EH (cell line): ENCODE results near the gene HERPUD1.
"Not testable (repeated sequence)": the region's sequence is repeated elsewhere in the genome, so short reads cannot be mapped to it uniquely, and the experiment has no call there.

Experiments used
- DNase-seq: peaks from one replicate; pipeline ENCODE4 v3.0.0-alpha.2; 2015; ENCODE audit warnings: low read depth

Gene HERPUD1

DNA sequence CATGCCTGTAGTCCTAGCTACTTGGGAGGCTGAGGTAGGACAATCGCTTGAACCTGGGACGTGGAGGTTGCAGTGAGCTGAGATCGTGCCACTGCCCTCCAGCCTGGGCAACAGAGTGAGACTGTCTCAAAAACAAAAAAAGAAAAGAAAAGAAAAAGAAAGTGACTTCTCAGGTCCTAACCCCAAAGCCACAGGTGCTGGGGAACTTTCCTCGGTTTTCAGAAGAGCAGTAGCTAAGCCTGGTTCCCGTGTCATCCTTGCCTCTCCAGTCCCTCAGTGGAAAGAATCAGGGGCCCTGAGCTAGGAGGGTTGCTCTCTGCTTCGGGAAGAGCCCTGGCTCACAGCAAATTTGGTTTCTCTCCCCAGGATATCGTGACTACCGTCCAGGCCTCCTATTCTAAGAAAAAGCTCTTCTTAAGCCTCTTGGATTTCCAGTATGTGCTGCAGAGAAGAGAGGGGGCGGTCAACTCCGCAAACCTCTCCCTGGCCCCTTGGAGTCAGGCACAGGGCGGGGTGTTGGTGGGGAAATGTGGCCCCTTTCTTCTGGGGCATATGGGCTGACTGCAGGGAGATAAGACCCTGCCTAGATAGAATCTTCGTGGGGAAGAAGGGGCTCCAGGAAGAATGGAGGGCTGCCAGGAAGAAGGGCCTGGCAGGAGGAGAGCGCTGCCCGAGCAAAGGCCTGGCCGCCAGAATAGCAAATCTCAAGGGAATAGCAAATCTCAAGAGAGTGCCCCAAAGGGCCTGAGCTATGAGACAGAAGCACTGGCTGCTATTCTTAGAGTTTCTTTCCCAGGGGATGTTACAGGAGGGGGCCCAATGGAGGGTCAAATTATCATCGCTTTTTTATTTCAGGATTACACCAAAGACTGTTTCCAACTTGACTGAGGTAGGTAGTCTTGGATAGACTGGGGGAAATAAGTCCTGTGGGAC is 49.1 kb downstream of the HERPUD1 start:
- DNase-seq: no peak

DNA sequence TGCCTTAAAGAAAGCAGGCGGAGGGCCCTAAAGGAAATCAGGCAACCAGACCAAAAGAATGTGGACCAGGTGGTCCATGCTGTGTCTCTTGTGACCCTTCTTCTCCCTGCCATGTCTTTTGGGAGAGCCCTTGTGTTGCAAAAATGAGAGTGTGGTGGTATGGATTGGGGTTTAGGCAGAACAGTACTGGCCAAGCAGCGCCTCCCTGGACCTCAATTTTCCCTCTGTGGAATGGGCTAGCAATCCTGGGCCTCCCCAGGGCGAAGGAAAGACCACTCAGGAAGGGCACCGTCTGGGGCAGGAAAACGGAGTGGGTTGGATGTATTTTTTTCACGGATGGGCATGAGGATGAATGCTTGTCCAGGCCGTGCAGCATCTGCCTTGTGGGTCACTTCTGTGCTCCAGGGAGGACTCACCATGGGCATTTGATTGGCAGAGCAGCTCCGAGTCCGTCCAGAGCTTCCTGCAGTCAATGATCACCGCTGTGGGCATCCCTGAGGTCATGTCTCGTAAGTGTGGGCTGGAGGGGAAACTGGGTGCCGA is 49.9 kb downstream of the HERPUD1 start:
- DNase-seq: no peak

DNA sequence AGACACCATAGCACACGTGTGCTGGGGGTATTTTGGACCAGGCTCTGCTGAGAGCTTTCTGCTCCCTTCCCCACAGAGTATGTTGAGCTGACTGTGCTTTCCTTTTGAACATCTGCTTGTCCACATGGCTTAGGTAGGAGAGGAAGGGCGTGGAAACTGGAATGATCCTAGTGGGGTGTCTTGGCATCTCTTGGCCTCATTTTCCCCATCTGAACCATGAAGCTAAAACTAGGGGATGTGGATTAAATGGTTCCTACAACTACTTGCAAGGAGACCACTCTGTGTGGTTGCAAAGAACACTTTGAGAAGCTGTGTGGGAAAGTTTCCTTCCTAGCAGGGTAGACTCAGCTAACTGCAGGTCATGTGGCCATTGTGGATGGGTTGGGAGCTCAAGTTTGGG is 50.8 kb downstream of the HERPUD1 start:
- DNase-seq: no peak

DNA sequence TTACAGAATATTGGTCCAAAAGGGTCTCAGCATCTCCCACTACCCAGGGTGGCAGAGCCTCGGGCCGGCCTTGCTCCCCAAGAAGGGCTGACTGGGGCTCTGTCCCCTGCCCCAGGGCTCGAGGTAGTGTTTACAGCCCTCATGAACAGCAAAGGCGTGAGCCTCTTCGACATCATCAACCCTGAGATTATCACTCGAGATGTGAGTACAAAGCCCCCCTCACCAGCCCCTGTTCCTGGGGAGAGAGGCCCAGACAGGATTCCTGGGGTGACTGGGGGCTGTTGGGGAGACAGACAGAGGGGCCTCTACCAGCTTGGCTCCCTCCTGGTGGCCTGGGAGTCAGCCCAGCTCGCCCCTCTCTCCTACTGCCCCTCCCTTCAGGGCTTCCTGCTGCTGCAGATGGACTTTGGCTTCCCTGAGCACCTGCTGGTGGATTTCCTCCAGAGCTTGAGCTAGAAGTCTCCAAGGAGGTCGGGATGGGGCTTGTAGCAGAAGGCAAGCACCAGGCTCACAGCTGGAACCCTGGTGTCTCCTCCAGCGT is 51.3 kb downstream of the HERPUD1 start:
- no peak for DNase-seq

DNA sequence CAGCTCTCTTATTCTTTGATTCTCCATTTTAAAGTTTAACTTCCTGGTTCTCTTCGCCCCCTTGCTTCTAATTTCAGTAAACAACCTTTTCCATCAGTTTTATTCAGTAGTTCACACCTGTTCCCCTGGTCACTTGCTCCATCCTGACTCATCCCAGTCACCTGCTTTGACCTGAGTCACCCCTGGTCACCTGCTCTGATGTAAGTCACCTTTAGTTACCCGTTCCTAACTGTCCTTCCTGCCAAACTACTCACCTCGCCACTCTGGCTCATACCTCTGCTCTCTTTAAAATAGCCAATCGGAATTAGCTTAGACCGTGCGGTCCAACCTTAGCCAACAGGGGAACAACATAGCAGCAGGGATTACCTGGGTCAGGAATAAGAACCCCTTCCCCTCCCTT is 52.7 kb downstream of the HERPUD1 start:
- DNase-seq: no peak

DNA sequence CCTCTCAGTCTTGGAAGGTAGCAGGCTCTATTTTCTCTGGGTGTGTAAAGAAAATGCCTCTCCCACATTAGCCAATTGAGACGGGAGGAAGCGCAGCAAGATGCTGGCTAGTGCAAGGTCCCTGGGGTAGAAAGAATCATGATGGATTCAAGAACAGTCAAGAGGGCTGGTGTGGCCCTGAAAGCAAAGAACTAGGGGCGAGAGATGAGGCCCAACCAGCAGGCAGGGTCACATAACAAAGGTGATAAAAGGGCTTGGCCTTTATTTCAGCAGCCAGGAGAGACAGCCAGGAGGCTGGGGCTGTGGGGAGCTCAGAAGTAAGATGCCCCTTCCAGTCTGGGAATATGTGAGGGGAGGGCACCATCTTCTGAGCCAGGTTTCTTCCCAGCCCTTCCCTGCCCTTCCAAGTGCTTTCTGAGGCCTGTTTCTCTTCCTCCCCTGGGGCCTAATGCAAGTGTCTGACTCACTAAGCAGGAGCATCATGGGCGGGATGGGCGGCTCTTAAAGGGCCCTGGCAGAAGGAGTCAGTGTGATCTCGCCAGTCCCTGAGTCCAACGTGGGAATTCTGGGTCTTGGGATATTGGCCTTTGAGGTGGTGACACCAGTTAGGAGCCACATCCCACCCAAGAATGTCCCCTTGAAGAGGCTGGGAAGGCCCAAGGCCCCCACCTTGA is 53.5 kb downstream of the HERPUD1 start:
- peak; percentile 88 for DNase-seq

DNA sequence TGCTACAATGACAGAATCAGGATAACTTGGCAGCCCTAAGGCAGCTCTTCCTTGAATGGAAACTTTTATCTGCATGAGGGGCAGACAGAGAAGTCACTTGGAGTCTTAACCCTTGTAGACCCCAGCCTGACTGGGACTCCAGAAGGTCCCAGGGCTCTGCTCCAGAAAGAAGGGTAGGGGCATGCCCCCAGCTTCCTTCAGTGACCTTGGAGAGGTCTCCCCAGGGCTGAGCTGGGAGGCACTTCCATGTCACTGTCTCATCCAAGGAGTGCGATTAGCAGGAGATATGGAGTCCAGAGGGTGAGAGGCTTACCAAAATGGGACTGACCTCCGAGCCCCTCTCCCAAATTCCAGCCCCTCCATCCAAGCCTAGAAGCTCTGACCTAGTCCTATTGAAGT is 54.0 kb downstream of the HERPUD1 start:
- no peak for DNase-seq

DNA sequence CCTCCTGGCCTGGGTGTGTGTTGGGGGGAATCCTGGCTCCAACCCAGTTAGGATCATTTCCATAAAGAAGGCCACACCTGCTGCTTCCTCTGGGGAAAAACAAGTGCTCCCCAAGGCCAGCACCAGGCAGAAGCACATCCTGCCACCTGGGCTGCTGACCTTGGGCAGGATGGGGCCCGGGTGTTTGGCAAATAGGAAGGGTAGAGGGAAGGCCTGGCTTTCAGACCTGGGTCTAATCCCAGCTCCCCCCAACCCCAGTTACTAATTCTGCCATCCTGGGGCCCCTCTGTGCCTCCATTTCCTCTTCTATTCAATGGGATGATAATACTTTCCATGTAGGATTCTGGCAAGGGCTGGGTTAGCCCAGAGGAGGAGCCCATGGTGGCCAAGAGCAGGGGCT is 54.4 kb downstream of the HERPUD1 start:
- no peak for DNase-seq

DNA sequence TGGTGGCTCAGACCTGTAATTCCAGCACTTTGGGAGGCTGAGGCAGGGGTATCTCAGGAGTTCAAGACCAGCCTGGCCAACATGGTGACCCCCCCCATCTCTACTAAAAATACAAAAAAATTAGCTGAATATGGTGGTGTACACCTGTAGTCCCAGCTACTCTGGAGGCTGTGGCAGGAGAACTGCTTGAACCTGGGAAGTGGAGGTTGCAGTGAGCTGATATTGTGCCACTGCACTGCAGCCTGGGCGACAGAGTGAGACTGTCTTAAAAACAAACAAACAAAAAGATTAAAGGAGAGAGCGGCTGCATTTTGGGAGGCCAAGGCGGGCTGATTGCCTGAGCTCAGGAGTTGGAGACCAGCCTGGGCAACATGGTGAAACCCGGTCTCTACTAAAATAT is 55.0 kb downstream of the HERPUD1 start:
- not testable (repeated sequence) for DNase-seq

DNA sequence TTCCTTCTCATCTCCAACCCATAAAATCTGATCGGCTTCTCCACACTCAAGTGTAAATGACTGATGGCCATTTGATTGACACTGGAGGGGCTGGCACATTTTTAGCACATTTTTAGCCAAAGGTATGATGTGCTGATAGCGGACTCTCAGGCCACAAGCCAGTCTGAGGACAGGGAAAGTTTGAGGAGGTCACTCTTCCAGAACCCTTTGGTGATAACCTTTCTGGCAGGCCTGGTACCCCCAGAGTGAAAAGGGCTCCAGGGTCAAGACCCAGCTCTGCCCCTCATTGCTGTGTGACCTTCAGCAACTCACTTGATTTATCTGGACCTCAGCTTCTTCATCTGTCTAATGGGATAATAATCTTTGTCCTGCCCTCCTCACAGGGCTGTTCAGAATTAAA is 55.8 kb downstream of the HERPUD1 start:
- no peak for DNase-seq

DNA sequence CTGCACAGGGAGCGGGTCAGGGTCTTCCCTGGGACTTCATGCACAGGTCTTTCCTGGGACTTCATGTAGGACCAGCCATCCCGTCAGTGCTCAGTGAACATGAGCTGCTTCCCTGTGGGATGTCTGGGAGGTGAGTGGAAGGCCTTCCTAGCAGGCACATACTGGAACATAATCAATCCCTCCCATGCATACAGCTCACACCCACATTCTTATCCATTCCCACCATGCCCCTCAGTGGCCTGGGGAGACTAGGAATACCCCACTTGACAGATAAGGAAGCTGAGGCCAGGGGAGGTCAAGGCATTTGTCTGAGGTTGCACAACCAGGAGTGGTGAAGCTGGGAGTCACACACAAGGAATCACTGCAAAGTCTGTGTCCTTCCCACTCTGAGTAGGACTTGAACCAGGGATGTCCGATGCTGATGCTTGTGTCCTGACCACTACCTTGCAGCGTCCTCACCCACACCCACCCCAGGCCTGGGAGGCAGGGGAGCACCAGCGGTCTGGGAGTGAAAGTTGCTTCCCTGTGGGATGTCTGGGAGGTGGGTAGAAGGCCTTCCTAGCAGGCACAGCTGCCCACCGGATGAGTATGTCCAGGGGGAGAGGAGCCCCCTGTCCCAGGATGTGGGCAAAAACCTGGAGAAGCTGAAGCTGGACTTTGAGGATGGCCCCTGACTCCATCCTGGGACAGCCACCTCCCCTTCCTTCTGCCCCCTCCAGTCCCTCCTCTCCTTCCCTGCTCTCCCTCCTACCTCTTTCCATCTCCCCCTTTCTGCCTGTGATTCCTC is 56.4 kb downstream of the HERPUD1 start:
- peak; percentile 51 for DNase-seq

DNA sequence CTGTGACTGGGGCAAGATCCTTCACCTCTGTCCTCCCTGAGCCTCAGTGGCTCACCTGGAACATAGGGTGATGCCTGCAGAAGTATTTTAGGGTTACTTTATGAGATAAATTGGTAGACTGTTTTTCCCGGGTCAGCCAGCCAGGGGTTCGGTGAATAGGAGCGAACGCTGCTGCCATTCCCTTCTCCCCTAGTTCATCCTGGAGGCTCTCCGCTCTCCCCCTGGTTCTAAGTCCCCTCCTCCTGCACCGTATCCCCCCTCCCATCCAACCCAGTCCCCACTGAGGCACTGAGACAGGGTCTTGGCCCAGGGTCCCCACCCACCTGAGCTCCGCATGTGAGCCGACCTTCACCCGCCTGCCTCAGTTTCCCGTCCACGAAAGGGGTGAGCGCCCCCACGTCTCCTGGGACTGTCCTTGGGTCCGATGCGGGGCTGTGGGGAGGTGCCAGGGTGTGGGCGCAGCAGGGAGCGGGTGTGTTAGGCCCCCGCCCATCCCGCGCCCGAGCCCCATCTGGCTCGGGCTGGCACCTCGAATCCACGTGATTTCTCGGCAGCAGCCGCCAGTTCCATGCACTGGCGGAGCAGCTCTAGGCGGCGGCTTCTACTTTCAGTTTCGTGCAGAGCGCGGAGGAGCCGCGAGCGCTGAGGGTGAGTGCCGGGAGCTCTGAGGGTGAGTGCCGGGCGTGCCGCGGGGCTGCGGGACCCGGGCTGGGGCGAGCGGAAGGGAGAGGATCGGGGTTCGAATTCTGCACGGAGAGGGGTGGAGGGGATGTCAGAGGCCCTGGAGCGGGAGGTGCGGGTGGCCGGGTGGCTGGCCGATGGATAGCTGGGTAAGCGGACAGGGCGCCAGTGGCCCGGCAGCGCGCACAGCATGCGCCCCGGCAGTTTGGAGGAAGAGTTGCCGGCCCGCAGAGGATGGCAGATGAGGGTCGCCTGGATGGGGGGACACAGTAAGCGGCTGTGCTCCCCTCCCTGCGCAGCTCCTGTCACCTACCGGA is 57.3 kb downstream of the HERPUD1 start, which contains the start of gene NLRC5:
NLRC5 (plus strand) TSS at position 610 of the 998 bp plus-strand sequence. CDS start 31,156 bp downstream, outside the sequence.
- peak; percentile 88 for DNase-seq

DNA sequence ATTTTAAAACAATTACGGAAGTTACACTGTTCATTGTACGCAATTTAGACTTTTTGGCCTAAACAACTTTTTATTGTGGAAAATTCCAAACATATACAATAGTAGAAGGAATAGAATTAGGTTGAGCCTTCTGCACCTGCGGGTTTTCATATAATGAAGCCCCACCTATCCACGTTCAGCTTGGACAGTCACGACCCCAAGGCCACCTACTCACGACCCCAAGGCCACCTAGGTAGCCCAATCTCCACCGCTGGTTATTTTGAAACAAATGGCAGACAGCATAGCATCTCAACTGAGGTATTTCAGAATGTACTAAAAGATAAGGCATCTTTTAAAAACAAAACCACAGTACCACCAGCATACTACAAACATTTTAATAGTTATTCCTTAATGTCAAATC is 58.0 kb downstream of the HERPUD1 start:
- no peak for DNase-seq

DNA sequence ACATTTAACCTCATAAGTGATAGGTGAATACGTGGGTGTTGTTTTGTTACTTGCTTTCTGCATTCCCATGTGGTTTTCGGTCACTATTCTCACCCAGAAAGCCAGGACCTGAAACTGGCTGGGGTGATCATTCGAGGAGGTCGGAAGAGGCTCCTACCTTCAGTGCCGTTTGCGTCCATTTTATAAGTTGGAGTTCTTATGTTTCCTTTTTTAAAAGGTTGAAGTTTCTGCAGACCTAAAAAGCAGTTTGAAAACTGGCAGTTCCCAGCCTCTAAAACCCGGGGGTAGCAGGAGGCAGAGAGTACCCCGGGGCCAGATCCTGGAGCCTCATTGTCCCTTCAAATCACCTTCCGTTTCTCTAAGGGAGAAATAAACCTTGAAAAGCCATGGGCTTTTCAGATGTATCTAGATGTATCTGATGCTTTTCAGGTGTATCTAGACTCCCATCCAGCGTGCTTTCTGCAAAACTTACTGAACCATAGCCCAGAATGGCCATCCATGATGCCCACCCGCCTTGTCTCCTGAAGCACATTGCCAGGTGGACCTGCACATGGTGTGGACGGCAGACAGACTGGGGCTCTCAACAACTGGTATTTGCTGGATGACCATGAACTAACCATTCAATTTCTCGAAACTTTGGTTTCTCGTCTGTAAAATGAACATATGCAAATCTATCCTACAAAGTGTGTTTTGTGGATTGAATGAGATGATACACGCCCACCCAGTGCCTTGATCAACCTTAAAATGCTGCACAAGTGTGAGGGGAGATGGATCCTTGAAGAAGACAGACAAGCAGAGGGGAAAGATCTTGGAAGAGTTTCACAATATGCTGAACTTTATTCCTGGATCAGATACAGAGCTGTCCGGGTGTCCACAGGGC is 58.7 kb downstream of the HERPUD1 start:
- DNase-seq: no peak

DNA sequence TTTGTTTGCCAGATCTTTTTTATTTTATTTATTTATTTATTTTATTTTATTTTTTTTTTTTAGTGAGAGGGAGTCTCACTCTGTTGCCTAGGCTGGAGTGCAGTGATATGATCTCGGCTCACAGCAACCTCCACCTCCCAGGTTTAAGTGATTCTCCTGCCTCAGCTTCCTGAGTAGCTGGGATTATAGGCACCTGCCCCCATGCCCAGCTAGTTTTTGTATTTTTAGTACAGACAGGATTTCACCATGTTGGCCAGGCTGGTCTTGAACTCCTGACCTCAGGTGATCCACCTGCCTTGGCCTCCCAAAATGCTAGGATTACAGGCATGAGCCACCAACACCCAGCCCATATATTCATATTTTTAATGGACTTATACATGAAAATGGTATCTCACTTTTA is 60.5 kb downstream of the HERPUD1 start:
- DNase-seq: not testable (repeated sequence)

DNA sequence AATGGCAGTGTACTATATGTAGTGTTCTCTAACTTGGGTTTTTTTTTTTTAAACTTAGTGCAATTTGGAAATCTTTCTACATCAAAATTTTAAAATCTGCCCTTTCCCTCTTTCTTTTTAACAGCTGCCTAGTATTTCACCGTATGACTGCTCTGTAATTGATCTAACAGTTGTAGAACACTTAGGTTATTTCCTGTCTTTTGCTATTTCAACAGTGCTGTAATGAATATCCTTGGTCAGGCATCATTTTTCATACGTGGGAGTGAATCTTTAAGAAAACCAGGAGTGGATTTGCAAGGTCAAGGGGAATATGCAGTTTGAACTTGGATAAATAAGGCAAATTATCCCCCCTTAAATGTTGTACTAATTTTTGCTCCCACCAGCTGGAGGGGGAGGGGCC is 61.3 kb downstream of the HERPUD1 start:
- no peak for DNase-seq

DNA sequence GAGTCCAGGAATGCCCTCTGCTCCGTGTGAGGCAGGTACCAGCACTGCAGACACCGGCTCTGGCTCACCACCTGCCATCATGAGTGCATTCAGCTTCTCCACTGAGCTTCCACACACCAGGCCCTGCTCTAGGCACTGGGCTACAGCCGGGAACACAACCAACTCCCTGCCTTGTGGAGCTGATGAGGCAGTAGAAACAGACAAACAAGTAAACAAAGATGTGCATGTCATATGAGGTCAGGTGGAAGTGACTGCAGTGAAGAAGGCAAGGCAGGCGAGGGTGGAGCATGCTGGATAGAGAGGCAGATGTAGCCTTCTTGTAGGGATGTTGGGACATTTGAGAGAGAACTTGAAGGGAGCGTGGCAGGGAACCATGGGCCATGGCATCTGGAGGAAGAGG is 62.4 kb downstream of the HERPUD1 start:
- DNase-seq: no peak
